ENCODE measurements around the gene BTG3.

BTG3 gene

GRCh38 chr21:17575076-17575475 lies 37.6 kb downstream of the BTG3 start:
- POLR2A ChIA-PET = no interaction called here
- TF ChIP-seq CTCF (IDR thresholded peaks at IDR 0.05; ENCODE audit: insufficient read depth, low read length, missing control alignments) = no peak
- no peak for DNase-seq (ENCODE audit: low read depth, low spot score)
- no peak overlapping the region for H3K4me3 ChIP-seq (ENCODE audit: low read depth, low read length)
- CTCF ChIA-PET = no interaction called here

GRCh38 chr21:17572431-17572830 lies 40.3 kb downstream of the BTG3 start:
- no peak for TF ChIP-seq CTCF (IDR thresholded peaks at IDR 0.05; ENCODE audit: insufficient read depth, low read length, missing control alignments)
- ChIA-PET POLR2A (no interaction called here), CTCF (interaction anchor here (0.6 kb wide), 1 partner anchor 14 kb away, joined by 3 read pairs; no protein-coding TSS in a partner anchor)
- no peak overlapping the region for H3K4me3 ChIP-seq (ENCODE audit: low read depth, low read length)
- no peak for DNase-seq (ENCODE audit: low read depth, low spot score)

- DNase-seq (ENCODE audit: low read depth, low spot score) = no peak
- no peak for TF ChIP-seq CTCF (IDR thresholded peaks at IDR 0.05; ENCODE audit: insufficient read depth, low read length, missing control alignments)
- no peak overlapping the region for H3K4me3 ChIP-seq (ENCODE audit: low read depth, low read length)
- POLR2A ChIA-PET = no interaction called here
- CTCF ChIA-PET = interaction anchor here (1.1 kb wide), 1 partner anchor 15 kb away, joined by 3 read pairs; no protein-coding TSS in a partner anchor
Observed at GRCh38 chr21:17570786-17571185, 41.9 kb downstream of the BTG3 start.

- no peak for DNase-seq (ENCODE audit: low read depth, low spot score)
- H3K4me3 ChIP-seq (ENCODE audit: low read depth, low read length) = no peak overlapping the region
- ChIA-PET CTCF (interaction anchor here (1.2 kb wide), 1 partner anchor 172 kb away, joined by 3 read pairs; no protein-coding TSS in a partner anchor), POLR2A (no interaction called here)
- TF ChIP-seq CTCF (IDR thresholded peaks at IDR 0.05; ENCODE audit: insufficient read depth, low read length, missing control alignments) = no peak
Observed at GRCh38 chr21:17560377-17561025, 52.2 kb downstream of the BTG3 start.

GRCh38 chr21:17554679-17555465 lies 57.8 kb downstream of the BTG3 start:
- CTCF ChIA-PET = interaction anchor here (1.8 kb wide), 1 partner anchor 167 kb away, joined by 38 read pairs; no protein-coding TSS in a partner anchor
- TF ChIP-seq CTCF (IDR thresholded peaks at IDR 0.05; ENCODE audit: insufficient read depth, low read length, missing control alignments) = no peak
- DNase-seq (ENCODE audit: low read depth, low spot score) = no peak
- H3K4me3 ChIP-seq (ENCODE audit: low read depth, low read length) = no peak overlapping the region
- POLR2A ChIA-PET = no interaction called here

- CTCF ChIA-PET = interaction anchor here (1.8 kb wide), 1 partner anchor 167 kb away, joined by 38 read pairs; no protein-coding TSS in a partner anchor
- POLR2A ChIA-PET = no interaction called here
- TF ChIP-seq CTCF (IDR thresholded peaks at IDR 0.05; ENCODE audit: insufficient read depth, low read length, missing control alignments) = no peak
- DNase-seq (ENCODE audit: low read depth, low spot score) = no peak
- no peak overlapping the region for H3K4me3 ChIP-seq (ENCODE audit: low read depth, low read length)
Observed at GRCh38 chr21:17554120-17554519, 58.6 kb downstream of the BTG3 start.

Data from AG04449 (cell line).